ENCODE results near the gene TSPYL1.

Gene TSPYL1

GRCh38 chr6:116307001-116307400 is 27.3 kb upstream of the TSPYL1 start:
- TF ChIP-seq GATA2 (IDR thresholded peaks at IDR 0.05; ENCODE audit: low read depth, low read length) (no peak), GATA3 (IDR thresholded peaks at IDR 0.05; ENCODE audit: low read depth, low read length) (no peak)

- TF ChIP-seq GATA3 (IDR thresholded peaks at IDR 0.05; ENCODE audit: low read depth, low read length) (no peak), GATA2 (IDR thresholded peaks at IDR 0.05; ENCODE audit: low read depth, low read length) (no peak)
Observed at GRCh38 chr6:116304538-116305097, 24.9 kb upstream of the TSPYL1 start.

- TF ChIP-seq GATA2 (IDR thresholded peaks at IDR 0.05; ENCODE audit: low read depth, low read length) (no peak), GATA3 (IDR thresholded peaks at IDR 0.05; ENCODE audit: low read depth, low read length) (no peak)
Observed at GRCh38 chr6:116301104-116301503, 21.4 kb upstream of the TSPYL1 start.

- TF ChIP-seq GATA3 (IDR thresholded peaks at IDR 0.05; ENCODE audit: low read depth, low read length): no peak
- no peak for TF ChIP-seq GATA2 (IDR thresholded peaks at IDR 0.05; ENCODE audit: low read depth, low read length)
Observed at GRCh38 chr6:116300566-116300965, 20.8 kb upstream of the TSPYL1 start.

- TF ChIP-seq GATA3 (IDR thresholded peaks at IDR 0.05; ENCODE audit: low read depth, low read length) (no peak), GATA2 (IDR thresholded peaks at IDR 0.05; ENCODE audit: low read depth, low read length) (no peak)
Observed at GRCh38 chr6:116298973-116299372, 19.2 kb upstream of the TSPYL1 start.

GRCh38 chr6:116298273-116298672 is 18.5 kb upstream of the TSPYL1 start:
- TF ChIP-seq GATA2 (IDR thresholded peaks at IDR 0.05; ENCODE audit: low read depth, low read length) (no peak), GATA3 (IDR thresholded peaks at IDR 0.05; ENCODE audit: low read depth, low read length) (no peak)

- no peak for TF ChIP-seq GATA3 (IDR thresholded peaks at IDR 0.05; ENCODE audit: low read depth, low read length)
- no peak for TF ChIP-seq GATA2 (IDR thresholded peaks at IDR 0.05; ENCODE audit: low read depth, low read length)
Observed at GRCh38 chr6:116292553-116292952, 12.8 kb upstream of the TSPYL1 start.

GRCh38 chr6:116291701-116292396 is 12.1 kb upstream of the TSPYL1 start:
- TF ChIP-seq GATA3 (IDR thresholded peaks at IDR 0.05; ENCODE audit: low read depth, low read length): no peak

GRCh38 chr6:116290799-116291198 is 11.1 kb upstream of the TSPYL1 start:
- TF ChIP-seq GATA3 (IDR thresholded peaks at IDR 0.05; ENCODE audit: low read depth, low read length) (no peak), GATA2 (IDR thresholded peaks at IDR 0.05; ENCODE audit: low read depth, low read length) (no peak)

GRCh38 chr6:116289876-116290275 is 10.1 kb upstream of the TSPYL1 start:
- TF ChIP-seq GATA2 (IDR thresholded peaks at IDR 0.05; ENCODE audit: low read depth, low read length) (no peak), GATA3 (IDR thresholded peaks at IDR 0.05; ENCODE audit: low read depth, low read length) (no peak)

GRCh38 chr6:116287689-116288282 is 8.1 kb upstream of the TSPYL1 start:
- TF ChIP-seq GATA3 (IDR thresholded peaks at IDR 0.05; ENCODE audit: low read depth, low read length) (no peak), GATA2 (IDR thresholded peaks at IDR 0.05; ENCODE audit: low read depth, low read length) (no peak)

- TF ChIP-seq GATA3 (IDR thresholded peaks at IDR 0.05; ENCODE audit: low read depth, low read length) (no peak), GATA2 (IDR thresholded peaks at IDR 0.05; ENCODE audit: low read depth, low read length) (no peak)
Observed at GRCh38 chr6:116286773-116287358, 7.1 kb upstream of the TSPYL1 start.

- TF ChIP-seq GATA3 (IDR thresholded peaks at IDR 0.05; ENCODE audit: low read depth, low read length) (no peak), GATA2 (IDR thresholded peaks at IDR 0.05; ENCODE audit: low read depth, low read length) (no peak)
Observed at GRCh38 chr6:116283191-116283590, 3.5 kb upstream of the TSPYL1 start.

GRCh38 chr6:116282698-116283097 is 3.0 kb upstream of the TSPYL1 start:
- TF ChIP-seq GATA3 (IDR thresholded peaks at IDR 0.05; ENCODE audit: low read depth, low read length) (no peak), GATA2 (IDR thresholded peaks at IDR 0.05; ENCODE audit: low read depth, low read length) (no peak)

GRCh38 chr6:116280933-116281316 is 1.2 kb upstream of the TSPYL1 start:
- no peak for TF ChIP-seq GATA3 (IDR thresholded peaks at IDR 0.05; ENCODE audit: low read depth, low read length)
- no peak for TF ChIP-seq GATA2 (IDR thresholded peaks at IDR 0.05; ENCODE audit: low read depth, low read length)
